Limb (tissue), 2 donors: ENCODE measurements around the gene SH3GL3.

Experiments used
- DNase-seq, 2 donors: peaks; one replicate each; pipeline ENCODE4 v3.0.0-alpha.2; 2016; ENCODE audit errors: extremely low spot score in 2 of 2

Gene SH3GL3

GRCh38 chr15:83462026-83462425 lies 14.9 kb downstream of the SH3GL3 start:
- no peak for DNase-seq

GRCh38 chr15:83462953-83463433 lies 15.9 kb downstream of the SH3GL3 start:
- DNase-seq, result no peak

GRCh38 chr15:83470887-83471286 lies 23.7 kb downstream of the SH3GL3 start:
- DNase-seq, result no peak

GRCh38 chr15:83471307-83471866 lies 24.2 kb downstream of the SH3GL3 start:
- no peak for DNase-seq

GRCh38 chr15:83472151-83472550 lies 25.0 kb downstream of the SH3GL3 start:
- no peak for DNase-seq

- no peak for DNase-seq
Measured at GRCh38 chr15:83472797-83473196, 25.7 kb downstream of the SH3GL3 start.

GRCh38 chr15:83474578-83474977 lies 27.4 kb downstream of the SH3GL3 start:
- DNase-seq, result no peak

- no peak for DNase-seq
Measured at GRCh38 chr15:83475551-83475950, 28.4 kb downstream of the SH3GL3 start.

- DNase-seq, result no peak
Measured at GRCh38 chr15:83476066-83476465, 28.9 kb downstream of the SH3GL3 start.

- no peak for DNase-seq
Measured at GRCh38 chr15:83476708-83477107, 29.6 kb downstream of the SH3GL3 start.

GRCh38 chr15:83477172-83477807 lies 30.1 kb downstream of the SH3GL3 start:
- peak in 1 of 2 donors; percentile 68 for DNase-seq

GRCh38 chr15:83477808-83478537 lies 30.8 kb downstream of the SH3GL3 start:
- no peak for DNase-seq

- DNase-seq, result no peak
Measured at GRCh38 chr15:83483612-83484011, 36.5 kb downstream of the SH3GL3 start.

- DNase-seq, result no peak
Measured at GRCh38 chr15:83484636-83485035, 37.5 kb downstream of the SH3GL3 start.

- no peak for DNase-seq
Measured at GRCh38 chr15:83486363-83486762, 39.2 kb downstream of the SH3GL3 start.

- DNase-seq, result no peak
Measured at GRCh38 chr15:83487519-83487918, 40.4 kb downstream of the SH3GL3 start.

GRCh38 chr15:83489690-83490089 lies 42.5 kb downstream of the SH3GL3 start:
- no peak for DNase-seq

GRCh38 chr15:83491486-83491885 lies 44.3 kb downstream of the SH3GL3 start:
- DNase-seq, result no peak

- no peak for DNase-seq
Measured at GRCh38 chr15:83496766-83497165, 49.6 kb downstream of the SH3GL3 start.

- no peak for DNase-seq
Measured at GRCh38 chr15:83498374-83498773, 51.2 kb downstream of the SH3GL3 start.

GRCh38 chr15:83498801-83499200 lies 51.7 kb downstream of the SH3GL3 start:
- no peak for DNase-seq

- no peak for DNase-seq
Measured at GRCh38 chr15:83499476-83499875, 52.3 kb downstream of the SH3GL3 start.
